ENCODE results near the gene PLD3.

DNA sequence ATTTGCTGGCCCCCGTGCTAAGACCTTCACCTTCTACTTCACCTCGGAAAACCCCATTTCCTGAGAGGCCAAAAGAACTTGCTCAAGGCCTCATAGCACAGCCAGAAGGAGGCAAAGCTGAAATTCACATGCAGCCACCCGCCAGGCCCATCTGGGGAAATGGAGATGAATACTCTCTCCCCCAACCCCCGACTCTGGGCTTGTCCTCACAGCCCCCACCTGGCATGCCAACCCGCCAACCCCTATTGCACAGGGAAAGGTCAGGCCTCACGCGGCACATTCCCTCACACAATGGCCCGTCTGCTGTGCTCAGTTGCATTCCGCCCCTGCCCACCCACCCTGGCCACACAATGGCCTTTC is 61.5 kb downstream of the PLD3 start:
- TF ChIP-seq SUZ12 (IDR thresholded peaks at IDR 0.05; ENCODE audit: extremely low read depth, insufficient read depth, insufficient read length): no peak
- no peak for TF ChIP-seq ZNF274 (IDR thresholded peaks at IDR 0.05; ENCODE audit: low read depth, low read length)
- TF ChIP-seq YY1 (IDR thresholded peaks at IDR 0.05; ENCODE audit: insufficient read depth, insufficient read length): no peak

All from NT2/D1 (cell line).